Stimulated activated CD4-positive, alpha-beta T cell treated with anti-CD3 and anti-CD28 coated beads, Interleukin-1b, Interleukin-23, amount 100 ng/mL, for 1 hour (primary cell): ENCODE results near the gene RSPH10B.
"Not testable (repeated sequence)": the region's sequence is repeated elsewhere in the genome, so short reads cannot be mapped to it uniquely, and the experiment has no call there.

Experiments
- DNase-seq, 2 donors: peaks; one replicate each; pipeline ENCODE4 v3.0.0-alpha.2; 2020; ENCODE audit warnings: low read depth in 2 of 2

RSPH10B gene

DNA sequence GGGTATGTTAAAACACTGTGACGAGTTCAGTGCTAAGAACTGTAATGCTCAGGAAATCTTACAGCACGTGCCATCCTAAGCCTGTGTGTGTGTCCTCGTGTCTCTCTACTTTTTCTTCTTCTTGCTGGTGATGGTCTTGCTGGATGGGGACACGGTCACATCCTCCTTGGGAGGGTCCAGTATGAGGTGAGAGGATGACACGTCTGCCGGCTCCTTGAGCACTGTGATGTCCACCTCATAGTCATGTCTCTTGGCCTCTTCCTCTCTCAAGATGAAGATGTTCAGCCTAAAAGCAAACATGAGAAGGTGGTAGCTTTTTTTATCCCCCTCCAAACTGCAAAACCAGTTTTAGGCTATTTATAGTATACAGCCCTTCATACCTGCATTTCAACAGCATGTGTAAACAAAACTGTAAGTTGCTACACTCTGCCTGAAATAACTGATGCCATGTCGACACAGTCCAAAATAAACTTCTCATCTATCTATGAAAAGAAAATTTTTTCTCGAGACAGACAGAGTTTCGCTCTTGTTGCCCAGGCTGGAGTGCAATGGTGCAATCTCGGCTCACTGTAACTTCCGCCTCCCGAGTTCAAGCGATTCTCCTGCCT, 44.1 kb downstream of the RSPH10B start:
- DNase-seq: not testable (repeated sequence)

DNA sequence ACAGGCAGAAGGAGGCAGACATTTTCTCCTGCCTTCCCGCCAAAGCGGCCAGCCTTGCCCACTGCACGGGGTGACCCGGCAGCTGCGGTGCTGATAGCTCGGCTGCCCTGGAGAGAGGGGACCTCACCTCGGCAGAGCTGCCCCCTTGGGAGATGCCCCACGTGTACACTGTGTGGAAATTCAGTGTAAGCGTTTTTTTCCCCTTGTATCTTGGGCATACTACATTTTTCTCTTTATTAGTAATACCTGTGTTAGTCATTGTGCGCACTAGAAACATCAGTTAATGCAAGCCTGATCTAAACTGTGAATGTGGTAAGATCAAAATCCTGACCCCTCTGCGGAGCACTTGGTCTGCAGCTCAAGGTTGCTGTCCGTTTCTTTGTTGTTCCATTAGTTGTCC, 45.9 kb downstream of the RSPH10B start:
- not testable (repeated sequence) for DNase-seq

DNA sequence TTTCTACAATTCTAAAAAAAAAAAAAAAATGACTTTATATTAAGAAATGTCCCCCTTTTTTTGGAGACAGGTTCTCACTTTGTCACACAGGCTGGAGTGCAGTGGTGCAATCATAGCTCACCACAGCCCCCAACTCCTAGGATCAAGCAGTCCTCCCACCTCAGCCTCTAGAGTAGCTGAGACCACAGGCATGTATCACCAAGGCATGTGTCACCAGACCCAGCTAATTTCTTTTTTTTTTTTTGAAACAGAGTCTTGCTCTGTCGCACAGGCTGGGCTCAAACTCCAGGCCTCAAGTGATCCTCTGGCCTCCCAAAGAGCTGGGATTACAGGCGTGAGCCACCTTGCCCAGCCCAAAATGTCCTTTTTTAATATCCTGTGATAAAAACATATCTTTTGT, 46.3 kb downstream of the RSPH10B start:
- DNase-seq: not testable (repeated sequence)

DNA sequence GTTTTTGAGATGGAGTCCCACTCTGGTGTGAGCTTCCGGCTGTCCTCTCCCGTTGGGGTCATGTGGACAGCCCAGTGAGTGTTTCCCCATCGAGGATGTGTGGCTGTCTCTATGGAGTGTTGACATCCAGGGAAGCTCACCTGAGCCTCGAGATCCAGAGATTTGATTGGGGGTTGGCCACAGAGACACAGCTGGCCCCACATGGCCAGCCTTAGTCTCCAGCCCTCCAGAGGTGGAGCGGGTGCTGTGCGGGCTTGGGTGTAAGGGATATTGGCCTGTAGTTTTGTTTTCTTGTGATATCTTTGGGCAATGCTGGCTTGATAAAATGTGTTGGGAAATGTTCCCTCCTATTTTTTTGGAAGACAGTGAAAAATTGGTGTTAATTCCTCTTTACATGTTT, 54.0 kb downstream of the RSPH10B start:
- DNase-seq: not testable (repeated sequence)

DNA sequence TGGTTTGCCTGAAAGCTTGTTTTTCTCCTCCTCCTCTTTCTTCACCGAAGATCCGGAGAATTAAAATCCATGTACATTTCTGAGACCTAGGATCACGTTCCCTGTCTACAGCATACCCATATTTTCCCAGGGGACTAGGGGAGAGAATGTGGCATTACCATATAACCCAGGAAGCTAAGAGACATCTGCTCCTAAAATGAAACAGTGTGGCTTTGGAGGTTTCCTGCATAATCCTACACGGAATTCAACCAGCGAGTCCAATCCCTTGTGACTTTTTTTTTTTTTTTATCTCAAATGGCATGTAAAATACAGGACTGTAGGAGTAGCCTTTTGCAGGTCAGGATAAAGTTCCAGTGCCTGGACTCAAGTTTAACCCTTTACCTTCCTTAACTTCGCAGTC, 61.7 kb downstream of the RSPH10B start:
- not testable (repeated sequence) for DNase-seq

DNA sequence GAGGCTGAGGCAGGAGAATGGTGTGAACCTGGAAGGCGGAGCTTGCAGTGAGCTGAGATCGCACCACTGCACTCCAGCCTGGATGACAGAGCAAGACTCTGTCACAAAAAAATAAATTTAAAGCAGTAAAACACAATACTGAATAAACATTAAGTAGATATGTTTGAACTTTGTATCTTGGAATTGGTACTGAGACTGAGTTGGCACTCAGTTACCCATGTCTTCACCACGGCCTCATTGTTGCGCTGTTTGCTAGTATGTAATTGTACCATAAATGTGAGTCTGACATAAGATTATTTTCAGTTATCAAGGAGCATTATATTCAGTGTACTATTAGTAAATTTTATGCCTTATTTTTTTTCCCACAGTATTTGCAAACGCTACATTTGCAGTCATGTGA, 65.8 kb downstream of the RSPH10B start:
- DNase-seq: not testable (repeated sequence)

DNA sequence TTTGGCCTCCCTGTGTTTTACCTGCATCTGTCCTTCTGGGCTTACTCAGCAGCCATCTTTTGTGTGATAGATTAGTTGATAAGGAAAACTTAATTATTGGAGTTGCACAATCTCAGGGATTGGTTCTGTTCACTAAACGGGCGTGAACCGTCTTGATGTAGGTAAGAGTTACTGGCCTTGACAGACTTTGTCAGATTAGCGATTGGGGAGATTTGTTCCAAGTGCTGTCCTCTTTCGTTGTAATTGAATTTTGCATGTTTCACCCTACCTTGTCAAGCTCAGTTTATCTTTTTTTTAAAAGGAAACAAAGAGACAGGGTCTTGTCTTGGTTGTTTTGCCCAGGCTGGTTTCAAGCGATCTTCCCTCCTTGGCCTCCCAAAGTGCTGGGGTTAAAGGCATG, 67.5 kb downstream of the RSPH10B start:
- not testable (repeated sequence) for DNase-seq

DNA sequence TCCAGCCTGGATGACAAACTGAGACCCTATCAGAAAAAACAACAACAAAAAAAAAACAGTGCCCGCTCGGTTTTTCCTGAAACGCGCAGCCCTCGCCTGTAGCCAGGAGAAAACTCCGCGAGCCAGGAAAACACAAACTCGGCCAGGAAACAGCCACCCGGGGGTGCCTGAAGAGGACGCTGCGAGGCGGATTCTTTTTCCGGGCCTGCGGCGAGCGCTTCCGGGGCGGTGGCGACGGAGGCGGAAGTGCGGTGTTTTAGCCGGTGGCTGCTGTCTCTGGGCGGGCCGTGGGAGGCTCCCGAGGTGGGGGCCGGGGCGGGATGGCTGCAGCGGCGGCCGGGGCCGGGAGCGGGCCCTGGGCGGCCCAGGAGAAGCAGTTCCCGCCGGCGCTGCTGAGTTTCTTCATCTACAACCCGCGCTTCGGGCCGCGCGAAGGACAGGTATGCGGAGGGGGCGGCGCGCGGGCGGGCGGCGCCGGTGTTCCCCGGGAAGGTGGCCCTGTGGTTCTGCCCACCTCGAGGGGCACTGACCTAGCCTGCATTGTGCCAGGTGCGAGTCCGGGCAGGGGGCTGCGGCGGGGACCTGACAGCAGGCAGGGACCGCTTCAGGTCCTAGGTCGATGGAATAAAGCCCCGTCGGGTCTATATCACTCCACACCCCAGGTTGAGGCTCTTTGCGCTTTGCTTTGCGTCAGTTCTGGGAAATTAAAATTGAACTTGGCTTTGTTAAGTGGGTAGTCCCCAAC, 71.8 kb downstream of the RSPH10B start, which contains the start of gene CCZ1:
TSS of gene CCZ1 (plus strand) at position 254 of the 745 bp plus-strand sequence. CDS start at position 321, 67 bp downstream.
- DNase-seq: peak in 1 of 2 donors; percentile 62

DNA sequence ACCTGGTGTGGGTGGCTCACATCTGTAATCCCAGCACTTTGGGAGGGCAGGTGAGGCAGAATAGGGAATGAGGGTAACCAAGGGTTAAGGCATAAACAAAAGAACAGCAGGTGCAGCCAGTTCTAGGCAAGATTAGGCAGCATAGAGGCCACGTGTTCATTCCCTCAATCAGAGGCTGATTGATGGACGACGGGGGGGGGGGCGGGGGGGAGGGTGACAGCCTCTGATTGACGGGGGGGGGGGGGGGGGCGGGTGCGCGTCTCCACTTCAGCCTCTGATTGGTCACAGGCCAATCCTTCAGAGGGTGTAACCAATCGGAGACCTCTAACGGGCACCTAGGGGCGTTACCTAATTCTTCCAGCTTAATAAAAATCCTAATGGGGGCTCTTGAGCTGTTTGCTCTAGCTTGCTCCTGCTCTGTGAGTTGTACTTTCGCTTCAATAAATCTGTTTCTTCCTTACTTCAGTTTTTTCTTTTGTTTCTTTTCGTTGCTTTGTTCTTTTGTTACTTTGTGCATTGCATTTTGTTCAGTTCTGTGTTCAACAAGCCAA, 73.0 kb downstream of the RSPH10B start:
- DNase-seq: not testable (repeated sequence)

DNA sequence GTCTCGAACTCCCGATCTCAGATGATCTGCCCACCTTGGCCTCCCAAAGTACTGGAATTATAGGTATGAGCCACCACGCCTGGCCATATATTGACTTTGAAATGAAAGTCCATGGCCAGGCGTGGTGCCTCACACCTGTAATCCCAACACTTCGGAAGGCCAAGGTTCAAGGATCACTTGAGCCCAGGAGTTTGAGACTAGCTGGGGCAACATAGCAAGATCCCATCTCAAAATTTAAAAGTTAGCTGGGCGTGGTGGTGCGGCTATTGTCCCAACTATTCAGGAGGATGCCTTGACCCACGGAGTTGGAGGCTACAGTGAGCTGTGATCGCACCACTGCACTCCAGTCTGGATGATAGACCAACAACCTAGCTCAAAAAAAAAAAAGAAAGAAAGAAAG, 78.0 kb downstream of the RSPH10B start:
- DNase-seq: no peak

DNA sequence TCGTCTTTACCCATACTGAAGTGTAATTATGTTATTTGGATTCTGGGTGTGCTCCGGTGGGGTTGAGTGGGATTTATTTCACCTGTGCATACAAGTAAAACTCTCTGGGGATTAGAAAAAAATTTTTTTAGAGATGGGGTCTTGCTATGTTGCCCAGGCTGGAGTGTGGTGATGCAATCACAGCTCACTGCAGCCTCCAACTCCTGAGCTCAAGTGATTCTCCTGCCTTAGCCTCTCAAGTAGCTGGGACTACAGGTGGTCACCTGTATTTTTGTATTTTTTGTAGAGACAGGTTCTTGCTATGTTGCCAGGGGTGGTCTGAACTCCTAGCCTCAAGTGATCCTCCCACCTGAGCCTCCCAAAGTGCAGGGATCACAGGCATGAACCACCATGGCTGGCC, 80.2 kb downstream of the RSPH10B start:
- not testable (repeated sequence) for DNase-seq

DNA sequence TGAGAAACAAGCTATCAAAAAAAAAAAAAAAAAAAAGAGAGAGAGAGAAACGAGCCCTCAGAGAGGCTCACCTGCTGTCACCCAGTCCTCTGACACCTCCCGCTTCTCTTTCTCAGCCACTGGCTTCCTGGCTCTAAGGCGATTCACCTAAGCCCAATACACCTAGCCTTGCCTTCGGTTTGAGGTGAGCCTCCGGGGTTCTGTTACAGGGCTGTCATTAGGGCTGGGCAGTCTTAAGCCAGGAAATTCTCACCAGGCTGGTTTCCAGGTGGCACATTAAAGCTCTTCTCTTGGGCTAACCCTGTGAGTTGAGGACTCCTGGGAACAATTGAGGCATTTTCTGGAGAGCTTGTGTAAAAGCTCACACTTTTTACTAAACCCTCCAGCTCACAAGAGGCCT, 82.5 kb downstream of the RSPH10B start:
- DNase-seq: not testable (repeated sequence)

DNA sequence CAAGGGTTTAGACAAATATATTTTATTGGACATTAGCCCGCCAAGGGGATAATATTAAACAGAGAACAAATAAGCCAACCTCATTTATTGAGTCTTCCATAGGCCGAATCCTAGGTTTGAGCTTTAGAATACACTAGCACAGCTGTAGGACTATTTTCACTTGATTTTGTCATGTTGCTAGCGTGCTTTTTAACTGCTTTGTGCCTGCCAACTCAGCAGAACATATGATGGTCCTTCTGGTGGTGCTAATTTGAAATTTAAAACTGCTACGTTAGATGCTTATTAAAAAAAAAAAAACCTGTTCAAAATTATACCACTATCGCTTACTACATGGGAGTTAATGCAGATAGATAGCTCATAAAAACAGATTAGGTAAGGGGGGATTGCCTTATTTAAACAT, 86.1 kb downstream of the RSPH10B start:
- not testable (repeated sequence) for DNase-seq

DNA sequence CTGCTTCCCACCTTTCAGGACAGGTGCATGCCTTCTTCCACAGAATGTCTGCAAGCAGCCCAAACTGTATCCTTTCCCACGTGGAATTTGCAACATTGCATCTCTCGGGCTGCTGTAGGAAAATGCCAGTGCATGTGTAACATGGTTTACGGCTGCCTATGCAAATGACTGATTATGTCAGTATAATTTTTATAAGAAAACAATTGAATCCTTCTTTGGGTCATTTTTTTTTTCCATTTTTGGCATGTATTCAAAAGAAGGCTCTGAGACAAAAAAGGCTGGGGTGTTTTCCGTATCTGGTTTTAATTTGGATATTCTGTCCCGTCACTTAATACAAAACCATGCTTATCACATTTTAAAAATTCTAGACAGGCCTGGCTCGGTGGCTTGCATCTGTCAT, 90.4 kb downstream of the RSPH10B start:
- not testable (repeated sequence) for DNase-seq

DNA sequence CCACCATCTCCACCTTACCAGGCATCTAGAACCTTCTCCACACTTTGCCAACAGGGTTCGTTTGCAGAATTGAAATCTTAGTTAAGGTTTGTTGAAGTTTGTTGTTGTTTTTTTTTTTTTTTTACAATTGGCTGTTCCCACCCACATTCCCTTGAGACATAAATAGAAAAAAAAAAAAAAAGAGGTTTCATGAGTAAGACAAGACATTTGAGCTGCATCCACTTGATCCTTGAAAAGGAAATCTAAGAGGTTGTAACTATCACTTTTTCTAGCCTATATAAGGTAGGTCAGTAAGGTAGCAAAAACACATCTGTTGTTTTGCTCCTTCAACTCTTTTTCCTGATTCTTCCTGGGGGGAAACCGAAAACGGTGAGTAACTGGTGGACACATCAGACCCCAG, 90.9 kb downstream of the RSPH10B start:
- DNase-seq: not testable (repeated sequence)
